Fibroblast of lung (primary cell): ENCODE results near the gene KIAA0232. TPM values are rescaled to one million over a fixed set of nuclear protein-coding genes. Genes with fewer than 3 reads are reported as not detected.

Experiments
- DNase-seq, 2 donors: peaks; one replicate each; pipeline versions ENCODE4 v3.0.0 to v3.0.0-alpha.2; 2010; ENCODE audit warnings: low read depth in 2 of 2
- H2AFZ ChIP-seq: 2 replicates; pipeline ENCODE4 v1.5.1; 2012; ENCODE audit warnings: low read length, control low read depth, inconsistent platforms
- H3K27ac ChIP-seq: 2 replicates; pipeline ENCODE4 v1.5.1; 2011; ENCODE audit warnings: low read length, control low read depth; ENCODE audit not compliant: insufficient read depth
- H3K27me3 ChIP-seq: 2 replicates; pipeline ENCODE4 v1.5.1; 2011; ENCODE audit warnings: mild to moderate bottlenecking, low read length; ENCODE audit not compliant: control insufficient read depth, insufficient read depth
- H3K36me3 ChIP-seq: 2 replicates; pipeline ENCODE4 v1.5.1; 2011; ENCODE audit warnings: low read length; ENCODE audit not compliant: control insufficient read depth, insufficient read depth
- H3K4me1 ChIP-seq: 2 replicates; pipeline ENCODE4 v1.5.1; 2011; ENCODE audit warnings: low read length; ENCODE audit not compliant: control insufficient read depth, insufficient read depth; ENCODE audit errors: extremely low read depth
- H3K4me2 ChIP-seq: 2 replicates; pipeline ENCODE4 v1.5.1; 2011; ENCODE audit warnings: low read length, control low read depth; ENCODE audit not compliant: insufficient read depth; ENCODE audit errors: extremely low read depth
- H3K4me3 ChIP-seq, 4 experiments: fragments of 200-600 bp in 1 of 4; sonication (generic) in 1 of 4; replicated peaks in 1 of 4; 2 replicates each; pipeline ENCODE4 v1.5.1; 2011 to 2016; ENCODE audit warnings: low read length in 4 of 4, low read depth in 3 of 4, mild to moderate bottlenecking in 3 of 4, control low read depth in 2 of 4, inconsistent platforms in 1 of 4, mixed read lengths in 1 of 4; ENCODE audit not compliant: insufficient read depth in 1 of 4; ENCODE audit errors: control extremely low read depth in 1 of 4
- H3K79me2 ChIP-seq: 2 replicates; pipeline ENCODE4 v1.5.1; 2012; ENCODE audit warnings: mild to moderate bottlenecking, low read length, inconsistent platforms; ENCODE audit not compliant: control insufficient read depth, insufficient read depth
- H3K9ac ChIP-seq: 2 replicates; pipeline ENCODE4 v1.5.1; 2011; ENCODE audit warnings: mild to moderate bottlenecking, low read length, control low read depth; ENCODE audit not compliant: insufficient read depth
- H3K9me3 ChIP-seq: 2 replicates; pipeline ENCODE4 v1.5.1; 2012; ENCODE audit warnings: low read depth, low read length; ENCODE audit not compliant: control insufficient read depth, insufficient read depth
- H4K20me1 ChIP-seq: 2 replicates; pipeline ENCODE4 v1.5.1; 2011; ENCODE audit warnings: low read length; ENCODE audit not compliant: control insufficient read depth, insufficient read depth; ENCODE audit errors: extremely low read depth
- EZH2 ChIP-seq: IDR thresholded peaks from 2 replicates; pipeline ENCODE4 v1.5.1; 2012; ENCODE audit warnings: low read length, control low read depth, mild to moderate bottlenecking; ENCODE audit errors: missing control alignments
- polyA plus RNA-seq, 2 donors: library from polyadenylated mRNA; depleted of rRNA in 1 of 2; stranded (reverse) in 1 of 2; unstranded in 1 of 2; fragments of >200 nt; gene quantifications; 2 replicates each; pipeline ENCODE4 v1.2.1, GENCODE V29; 2011 to 2012; ENCODE audit warnings: missing spikeins in 1 of 2
- total RNA-seq: library from RNA; depleted of rRNA; stranded (reverse); fragments of >200 nt; gene quantifications from 2 replicates; pipeline ENCODE4 v1.2.1, GENCODE V29; 2014
- TF ChIP-seq, protein P1 (sequence below), 2 donors: IDR thresholded peaks in 1 of 2; conservative IDR thresholded peaks in 1 of 2; 1 replicate in 1 of 2; 2 replicates in 1 of 2; pipeline ENCODE4 v1.5.1; 2011 to 2012; ENCODE audit warnings: low read length in 2 of 2, control low read depth in 1 of 2, inconsistent platforms in 1 of 2, low read depth in 1 of 2, mild to moderate bottlenecking in 1 of 2

KIAA0232 gene
- total and polyA plus RNA-seq, 2 donors (not counting 1 experiment from before 2014, with no cell fraction given), result 18.0 to 18.8 TPM

DNA sequence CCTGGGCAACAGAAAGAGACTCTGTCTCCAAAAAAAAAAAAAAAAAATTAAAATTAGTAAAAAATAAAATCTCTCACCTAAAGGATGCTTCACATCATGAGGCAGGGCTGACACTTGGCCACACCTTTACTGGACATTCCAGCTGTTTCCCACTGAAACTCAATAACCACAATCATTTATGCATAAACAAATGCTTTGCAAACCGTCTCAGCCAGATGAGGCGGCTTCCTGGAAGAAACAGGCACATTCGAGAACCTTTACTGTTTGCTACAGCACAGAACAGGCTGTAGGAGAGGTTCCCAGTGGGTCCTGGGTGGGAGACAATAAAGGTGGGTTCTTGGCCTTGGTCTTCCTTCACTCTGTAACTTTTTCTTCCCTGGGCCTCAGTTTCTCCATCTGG lies 116.2 kb downstream of the KIAA0232 start:
- H3K4me3 ChIP-seq, result no peak overlapping the region
- H3K79me2 ChIP-seq, result no peaks in the 10 kb centered on the region
- no peaks in the 10 kb centered on the region for H3K36me3 ChIP-seq
- TF ChIP-seq, protein P1, sequence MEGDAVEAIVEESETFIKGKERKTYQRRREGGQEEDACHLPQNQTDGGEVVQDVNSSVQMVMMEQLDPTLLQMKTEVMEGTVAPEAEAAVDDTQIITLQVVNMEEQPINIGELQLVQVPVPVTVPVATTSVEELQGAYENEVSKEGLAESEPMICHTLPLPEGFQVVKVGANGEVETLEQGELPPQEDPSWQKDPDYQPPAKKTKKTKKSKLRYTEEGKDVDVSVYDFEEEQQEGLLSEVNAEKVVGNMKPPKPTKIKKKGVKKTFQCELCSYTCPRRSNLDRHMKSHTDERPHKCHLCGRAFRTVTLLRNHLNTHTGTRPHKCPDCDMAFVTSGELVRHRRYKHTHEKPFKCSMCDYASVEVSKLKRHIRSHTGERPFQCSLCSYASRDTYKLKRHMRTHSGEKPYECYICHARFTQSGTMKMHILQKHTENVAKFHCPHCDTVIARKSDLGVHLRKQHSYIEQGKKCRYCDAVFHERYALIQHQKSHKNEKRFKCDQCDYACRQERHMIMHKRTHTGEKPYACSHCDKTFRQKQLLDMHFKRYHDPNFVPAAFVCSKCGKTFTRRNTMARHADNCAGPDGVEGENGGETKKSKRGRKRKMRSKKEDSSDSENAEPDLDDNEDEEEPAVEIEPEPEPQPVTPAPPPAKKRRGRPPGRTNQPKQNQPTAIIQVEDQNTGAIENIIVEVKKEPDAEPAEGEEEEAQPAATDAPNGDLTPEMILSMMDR (conservative IDR thresholded peaks at IDR 0.05 in 1 of 2, IDR thresholded peaks at IDR 0.05 in 1 of 2; ENCODE audit: low read depth in 1 of 2, low read length in 2 of 2), result no peak
- no peak for TF ChIP-seq EZH2
- H3K9me3 ChIP-seq, result no peaks in the 10 kb centered on the region
- H3K9ac ChIP-seq, result no peak overlapping the region
- H3K27ac ChIP-seq, result no peak overlapping the region
- H3K4me2 ChIP-seq, result no peak overlapping the region
- DNase-seq, result no peak
- no peaks in the 10 kb centered on the region for H3K27me3 ChIP-seq
- H2AFZ ChIP-seq, result no peak overlapping the region
- H4K20me1 ChIP-seq, result no peaks in the 10 kb centered on the region
- H3K4me1 ChIP-seq, result no peaks in the 10 kb centered on the region

GRCh38 chr4:6900181-6900812 lies 117.8 kb downstream of the KIAA0232 start:
- no peak overlapping the region for H3K4me2 ChIP-seq
- H3K79me2 ChIP-seq, result no peaks in the 10 kb centered on the region
- no peaks in the 10 kb centered on the region for H3K36me3 ChIP-seq
- no peaks in the 10 kb centered on the region for H4K20me1 ChIP-seq
- H3K4me3 ChIP-seq, result no peak overlapping the region
- no peak overlapping the region for H3K27ac ChIP-seq
- no peaks in the 10 kb centered on the region for H3K4me1 ChIP-seq
- no peaks in the 10 kb centered on the region for H3K27me3 ChIP-seq
- no peak overlapping the region for H3K9ac ChIP-seq
- H2AFZ ChIP-seq, result no peak overlapping the region
- TF ChIP-seq, protein P1 (conservative IDR thresholded peaks at IDR 0.05 in 1 of 2, IDR thresholded peaks at IDR 0.05 in 1 of 2; ENCODE audit: low read depth in 1 of 2, low read length in 2 of 2), result no peak
- no peak for TF ChIP-seq EZH2
- no peak for DNase-seq
- H3K9me3 ChIP-seq, result no peaks in the 10 kb centered on the region

- no peak overlapping the region for H3K9ac ChIP-seq
- H3K9me3 ChIP-seq, result no peaks in the 10 kb centered on the region
- TF ChIP-seq EZH2, result no peak
- TF ChIP-seq, protein P1 (conservative IDR thresholded peaks at IDR 0.05 in 1 of 2, IDR thresholded peaks at IDR 0.05 in 1 of 2; ENCODE audit: low read depth in 1 of 2, low read length in 2 of 2), result no peak
- no peak overlapping the region for H3K4me2 ChIP-seq
- H2AFZ ChIP-seq, result no peak overlapping the region
- DNase-seq, result no peak
- no peaks in the 10 kb centered on the region for H3K36me3 ChIP-seq
- H4K20me1 ChIP-seq, result no peaks in the 10 kb centered on the region
- no peak overlapping the region for H3K27ac ChIP-seq
- no peaks in the 10 kb centered on the region for H3K27me3 ChIP-seq
- no peaks in the 10 kb centered on the region for H3K4me1 ChIP-seq
- no peaks in the 10 kb centered on the region for H3K79me2 ChIP-seq
- H3K4me3 ChIP-seq, result no peak overlapping the region
Observed at GRCh38 chr4:6900956-6901355, 118.4 kb downstream of the KIAA0232 start.
